ENCODE results near the gene BSPRY. TPM values are rescaled to one million over a fixed set of nuclear protein-coding genes. Genes with fewer than 3 reads are reported as not detected.

Gene BSPRY
- total RNA-seq, 1 donor from 2014 or later, result 9.0 TPM

GRCh38 chr9:113326230-113326629 is 23.1 kb upstream of the BSPRY start:
- TF ChIP-seq CTCF (conservative IDR thresholded peaks at IDR 0.05), result no peak
- no peak for DNase-seq (ENCODE audit: extremely low spot score, unreplicated experiment)
- Mint-ChIP-seq H3K4me1 (ENCODE audit: unreplicated experiment) (no peaks in the 10 kb centered on the region), H3K27me3 (no peaks in the 10 kb centered on the region), H3K27ac (no peak overlapping the region), H3K36me3 (no peaks in the 10 kb centered on the region), H3K9me3 (no peaks in the 10 kb centered on the region), H3K4me3 (no peak overlapping the region)

GRCh38 chr9:113328045-113328782 is 21.1 kb upstream of the BSPRY start:
- no peak for TF ChIP-seq CTCF (conservative IDR thresholded peaks at IDR 0.05)
- DNase-seq (ENCODE audit: extremely low spot score, unreplicated experiment), result no peak
- no peaks in the 10 kb centered on the region for H3K27me3 Mint-ChIP-seq
- H3K4me3 Mint-ChIP-seq, result no peak overlapping the region
- H3K36me3 Mint-ChIP-seq, result no peaks in the 10 kb centered on the region
- no peaks in the 10 kb centered on the region for H3K9me3 Mint-ChIP-seq
- H3K4me1 Mint-ChIP-seq (ENCODE audit: unreplicated experiment), result no peaks in the 10 kb centered on the region
- no peak overlapping the region for H3K27ac Mint-ChIP-seq

GRCh38 chr9:113331780-113332179 is 17.6 kb upstream of the BSPRY start:
- no peak for DNase-seq (ENCODE audit: extremely low spot score, unreplicated experiment)
- Mint-ChIP-seq H3K4me3 (no peak overlapping the region), H3K9me3 (no peaks in the 10 kb centered on the region), H3K4me1 (ENCODE audit: unreplicated experiment) (no peaks in the 10 kb centered on the region), H3K27ac (no peak overlapping the region), H3K27me3 (no peaks in the 10 kb centered on the region), H3K36me3 (no peaks in the 10 kb centered on the region)
- TF ChIP-seq CTCF (conservative IDR thresholded peaks at IDR 0.05), result no peak

GRCh38 chr9:113337714-113338113 is 11.6 kb upstream of the BSPRY start:
- peak overlapping the region; percentile 26 for H3K4me3 Mint-ChIP-seq
- no peaks in the 10 kb centered on the region for H3K9me3 Mint-ChIP-seq
- H3K4me1 Mint-ChIP-seq (ENCODE audit: unreplicated experiment), result peaks cover 22% of the 10 kb centered on the region
- no peak overlapping the region for H3K27ac Mint-ChIP-seq
- DNase-seq (ENCODE audit: extremely low spot score, unreplicated experiment), result no peak
- H3K36me3 Mint-ChIP-seq, result no peaks in the 10 kb centered on the region
- H3K27me3 Mint-ChIP-seq, result no peaks in the 10 kb centered on the region
- no peak for TF ChIP-seq CTCF (conservative IDR thresholded peaks at IDR 0.05)

GRCh38 chr9:113340011-113340699 is 9.2 kb upstream of the BSPRY start, which contains the start of gene WDR31:
WDR31 (minus strand) TSS chr9:113340275; CDS start chr9:113332022, 8,253 bp downstream.
- no peaks in the 10 kb centered on the region for H3K9me3 Mint-ChIP-seq
- peak within 1 kb of the TSS; percentile 94 for H3K4me3 Mint-ChIP-seq
- no peak for TF ChIP-seq CTCF (conservative IDR thresholded peaks at IDR 0.05)
- H3K36me3 Mint-ChIP-seq, result no peaks in the 10 kb centered on the region
- H3K27ac Mint-ChIP-seq, result peak within 1 kb of the TSS; percentile 90
- H3K4me1 Mint-ChIP-seq (ENCODE audit: unreplicated experiment), result peaks cover 30% of the 10 kb centered on the region
- DNase-seq (ENCODE audit: extremely low spot score, unreplicated experiment), result peak; percentile 89
- H3K27me3 Mint-ChIP-seq, result no peaks in the 10 kb centered on the region

Data from type B pancreatic cell (in vitro differentiated cells).